HT-29 (cell line): Measurements from ENCODE around the gene CAND1. TPM values are rescaled to one million over a fixed set of nuclear protein-coding genes. Genes with fewer than 3 reads are reported as not detected.
"Not testable (repeated sequence)": the region's sequence is repeated elsewhere in the genome, so short reads cannot be mapped to it uniquely, and the experiment has no call there.

Source experiments
- DNase-seq: peaks from one replicate; pipeline ENCODE4 v3.0.0-alpha.2; 2015; ENCODE audit warnings: low spot score
- total RNA-seq: library from RNA; depleted of rRNA; stranded (reverse); fragments of >200 nt; shearing (Covaris generic); gene quantifications from 2 replicates; pipeline ENCODE4 v1.2.3, GENCODE V29; 2014

The CAND1 gene
- total RNA-seq, 1 experiment from 2014 or later, result 137 TPM

DNA sequence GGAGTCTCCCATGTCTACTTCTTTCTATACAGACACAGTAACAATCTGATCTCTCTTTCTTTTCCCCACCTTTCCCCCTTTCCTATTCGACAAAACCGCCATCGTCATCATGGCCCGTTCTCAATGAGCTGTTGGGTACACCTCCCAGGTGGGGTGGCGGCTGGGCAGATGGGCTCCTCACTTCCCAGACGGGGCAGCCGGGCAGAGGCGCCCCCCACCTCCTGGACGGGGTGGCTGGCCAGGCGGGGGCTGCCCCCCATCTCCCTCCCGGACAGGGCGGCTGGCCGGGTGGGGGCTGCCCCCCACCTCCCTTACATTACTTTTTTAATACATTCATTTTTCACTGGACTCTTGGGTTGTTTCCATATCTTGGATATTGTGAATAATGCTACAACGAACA lies 71.9 kb downstream of the CAND1 start:
- DNase-seq, result not testable (repeated sequence)

DNA sequence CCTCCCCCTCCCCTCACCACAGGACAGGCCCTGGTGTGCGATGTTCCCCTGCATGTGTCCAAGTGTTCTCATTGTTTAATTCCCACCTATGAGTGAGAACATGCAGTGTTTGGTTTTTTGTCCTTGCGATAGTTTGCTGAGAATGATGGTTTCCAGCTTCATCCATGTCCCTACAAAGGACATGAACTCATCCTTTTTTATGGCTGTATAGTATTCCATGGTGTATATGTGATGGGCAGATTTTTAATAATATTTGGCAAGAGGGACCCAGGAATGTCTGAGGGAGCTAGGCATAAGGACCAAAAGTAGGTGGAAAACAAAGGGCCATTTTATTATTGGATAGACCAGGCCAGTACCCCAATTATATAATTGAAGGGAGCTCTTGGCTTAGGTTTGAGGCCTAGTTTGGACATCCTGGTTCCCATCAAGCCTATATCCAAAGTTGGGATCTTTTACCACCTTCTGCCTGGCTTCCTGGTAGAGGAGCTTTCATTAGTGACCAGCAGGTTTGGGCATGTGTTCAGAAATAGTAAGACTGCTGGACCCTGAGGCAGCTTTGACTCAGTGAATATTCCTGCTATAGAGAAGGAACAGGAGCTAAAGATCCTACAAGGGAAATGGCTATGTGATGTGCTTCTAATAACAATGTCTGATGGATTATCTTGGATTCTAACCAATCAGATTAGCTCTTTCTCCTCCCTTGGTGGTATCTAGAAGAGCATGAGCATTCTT lies 76.0 kb downstream of the CAND1 start:
- no peak for DNase-seq

DNA sequence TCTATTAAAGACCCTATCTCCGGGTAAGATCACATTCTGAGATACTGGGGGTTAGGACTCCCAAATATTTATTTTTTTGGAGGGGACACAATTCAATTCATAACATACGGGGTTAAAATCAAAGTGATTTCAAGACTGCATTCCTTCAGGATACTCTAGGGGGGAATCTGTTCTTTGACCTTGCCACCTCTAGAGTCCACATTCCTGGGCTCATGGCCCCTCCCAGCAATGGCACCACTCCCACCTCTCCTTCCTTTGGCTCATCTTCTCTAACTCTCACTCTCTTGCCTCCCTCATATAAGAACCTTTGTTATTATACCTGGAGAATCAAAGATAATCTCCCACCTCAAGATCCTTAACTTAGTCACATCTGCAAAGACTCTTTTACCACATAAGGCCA lies 79.5 kb downstream of the CAND1 start:
- no peak for DNase-seq

DNA sequence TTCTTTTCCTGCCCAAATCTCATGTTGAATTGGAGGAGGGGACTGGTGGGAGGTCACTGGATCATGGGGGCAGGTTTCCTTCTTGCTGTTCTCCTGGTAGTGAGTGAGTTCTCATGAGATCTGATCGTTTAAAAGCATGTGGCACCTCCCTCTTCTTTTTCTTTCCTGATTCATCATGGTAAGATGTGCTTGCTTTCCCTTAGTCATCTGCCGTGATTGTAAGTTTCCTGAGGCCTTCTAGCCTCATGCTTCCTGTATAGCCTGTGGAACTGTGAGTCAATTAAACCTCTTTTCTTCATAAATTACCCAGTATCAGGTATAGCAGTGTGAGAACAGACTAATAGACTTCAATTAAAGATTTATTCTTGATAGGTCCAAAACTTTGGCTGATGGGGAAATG lies 83.5 kb downstream of the CAND1 start:
- DNase-seq, result no peak

DNA sequence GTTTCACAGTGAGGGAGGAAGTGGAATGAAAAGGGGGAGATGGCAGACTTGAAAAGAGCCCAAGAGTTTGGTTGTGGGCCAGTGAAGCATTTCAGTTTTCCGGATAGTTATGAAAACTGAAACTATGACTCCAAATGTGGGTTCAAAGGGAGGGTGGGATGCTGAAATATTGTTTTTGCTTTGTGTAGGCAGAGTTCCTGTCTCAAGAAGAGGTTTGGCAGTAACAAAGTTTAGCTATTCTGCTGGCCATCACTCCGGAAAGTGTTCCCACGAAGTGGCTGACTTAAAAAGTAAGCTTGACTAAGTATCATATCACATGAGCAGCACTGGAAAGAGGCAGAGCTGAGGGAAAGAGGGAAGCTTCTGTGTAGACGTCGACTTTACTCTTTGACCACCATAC lies 85.2 kb downstream of the CAND1 start:
- DNase-seq, result no peak

DNA sequence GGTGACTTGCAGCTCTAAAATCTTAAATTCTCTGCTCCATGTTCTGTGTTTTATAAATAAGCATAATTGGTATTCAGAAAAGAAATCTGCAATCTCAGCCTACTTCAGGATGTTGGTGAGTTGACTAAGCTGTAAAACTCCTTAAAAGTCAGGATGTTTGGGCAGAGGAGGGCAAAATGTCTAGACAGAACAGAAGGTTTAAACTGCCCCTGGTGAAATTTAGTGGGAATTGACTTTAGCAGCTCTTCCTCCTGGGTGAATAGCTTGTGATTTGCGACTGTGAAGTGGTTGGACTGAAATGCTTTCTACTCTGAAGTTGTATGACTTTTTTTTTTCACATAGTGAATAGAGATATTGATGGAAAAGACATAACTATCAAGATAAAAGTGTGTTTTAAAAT lies 85.8 kb downstream of the CAND1 start:
- no peak for DNase-seq

DNA sequence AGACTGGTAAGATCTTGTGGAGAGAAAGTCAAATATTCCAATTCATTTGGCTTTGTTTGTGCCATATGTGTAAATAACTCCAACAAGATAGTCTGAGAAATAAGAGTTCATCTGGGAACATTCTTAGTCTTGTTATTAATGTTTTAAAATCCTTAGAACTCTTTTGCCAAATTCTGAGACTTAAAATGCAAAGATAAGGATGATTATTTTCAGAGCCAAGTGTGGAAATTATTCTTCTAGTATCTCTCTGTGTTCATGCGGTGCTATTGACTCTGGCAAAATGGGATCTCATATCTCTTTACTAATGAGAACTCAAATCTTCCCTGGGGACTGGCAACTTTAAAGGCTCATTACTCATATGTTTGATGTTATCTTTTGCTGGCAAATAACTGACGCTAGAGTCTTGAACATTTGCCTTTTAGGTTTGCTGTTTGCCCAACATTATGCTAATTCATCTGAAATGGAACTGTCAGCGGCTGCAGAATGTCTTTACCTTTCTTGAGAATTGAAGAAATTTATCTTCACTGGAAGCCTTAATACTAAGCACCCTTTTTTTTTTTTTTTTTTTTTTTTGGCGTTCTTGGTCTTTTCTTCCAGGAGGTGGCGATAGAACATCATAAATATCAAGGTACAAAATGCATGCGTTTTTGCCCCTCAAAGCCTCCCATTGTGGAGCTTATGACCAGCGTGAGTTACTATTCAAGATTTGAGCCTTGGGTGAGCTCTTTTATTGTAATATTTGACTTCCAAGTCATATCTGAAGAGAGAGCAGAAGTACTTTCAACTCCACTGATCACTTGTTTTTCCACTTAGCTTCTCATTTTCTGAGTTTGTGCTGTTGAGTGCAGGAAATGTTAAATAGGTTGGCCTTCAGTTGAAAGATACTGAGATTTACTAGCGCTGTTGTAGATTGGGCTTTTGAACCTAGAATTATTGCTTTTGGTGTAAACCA lies 86.5 kb downstream of the CAND1 start:
- peak; percentile 58 for DNase-seq

DNA sequence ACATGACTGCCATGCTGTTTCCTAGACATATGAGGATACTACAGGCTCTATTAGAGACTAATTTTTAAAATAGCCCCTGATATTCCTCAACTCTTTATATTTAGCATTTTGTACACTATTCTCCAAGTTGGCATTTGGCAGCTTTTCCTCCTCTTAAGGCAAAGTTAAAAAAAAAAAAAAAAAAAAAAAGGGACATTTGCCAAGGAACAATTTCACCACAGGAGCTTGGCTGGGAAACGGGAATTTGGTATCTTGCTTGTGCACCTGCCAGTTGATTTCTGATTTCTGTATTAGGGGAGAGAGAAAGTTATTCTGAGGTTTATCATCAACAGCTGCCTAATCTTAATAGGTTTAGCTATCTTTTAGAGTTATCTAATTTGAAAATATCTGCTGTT lies 87.2 kb downstream of the CAND1 start:
- DNase-seq, result no peak

DNA sequence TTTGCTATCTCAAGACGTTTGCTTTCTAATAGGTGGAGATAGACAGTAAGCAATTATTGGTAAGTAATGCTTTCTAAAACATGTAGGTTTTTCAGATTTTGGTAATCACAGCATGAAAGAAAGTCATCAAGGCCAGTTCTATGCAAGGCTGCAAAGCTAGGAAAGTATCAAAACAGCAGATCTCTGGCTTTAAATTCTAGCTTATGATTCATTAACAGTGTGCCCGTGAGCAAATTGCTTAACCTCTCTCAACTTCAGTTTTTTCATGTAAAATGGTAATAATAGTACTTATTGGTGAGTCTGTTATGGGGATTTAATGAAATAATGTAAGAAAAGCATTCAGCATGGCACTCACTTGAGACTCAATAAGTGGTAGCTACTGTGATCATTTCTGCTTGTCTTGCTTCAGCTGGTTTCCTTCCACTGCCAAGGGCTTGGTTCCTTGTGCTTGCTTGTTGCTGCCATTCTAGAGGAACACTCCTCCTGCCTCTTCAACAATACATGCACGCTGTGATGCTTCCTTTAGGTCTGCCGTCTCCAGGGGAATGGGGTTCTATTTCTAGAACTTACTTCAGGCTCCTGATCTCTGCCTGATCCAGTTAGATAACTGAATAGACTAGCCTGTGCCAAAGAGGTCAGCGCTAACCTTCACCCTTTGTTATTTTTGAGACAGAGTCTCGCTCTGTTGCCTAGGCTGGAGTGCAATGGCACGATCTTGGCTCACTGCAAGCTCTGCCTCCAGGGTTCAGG lies 88.4 kb downstream of the CAND1 start:
- DNase-seq, result no peak

DNA sequence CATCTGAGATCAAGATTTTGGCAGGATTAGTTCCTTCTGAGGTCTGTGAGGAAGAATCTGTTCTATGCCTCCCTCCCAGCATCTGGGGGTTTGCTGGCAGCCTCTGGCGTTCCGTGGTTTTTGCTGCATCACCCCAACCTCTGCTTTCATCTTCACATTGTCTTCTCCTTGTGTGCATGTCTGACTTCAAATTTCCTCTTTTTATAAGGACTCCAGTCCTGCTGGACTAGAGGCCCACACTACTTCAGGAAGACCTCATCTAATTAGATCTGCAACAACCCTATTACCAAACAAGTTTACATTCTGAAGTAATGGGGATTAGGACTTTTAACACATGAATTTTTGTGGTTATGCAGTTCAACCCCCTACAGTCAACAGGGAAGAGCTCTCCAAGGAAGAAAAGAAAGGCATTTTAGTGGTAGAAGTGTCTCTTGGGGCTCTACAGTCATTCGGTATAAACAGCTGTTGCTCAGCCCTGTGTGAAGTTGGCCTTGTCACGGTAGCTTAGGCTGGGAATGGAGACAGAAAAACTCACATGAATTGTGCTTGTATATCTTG lies 89.7 kb downstream of the CAND1 start:
- DNase-seq, result no peak

DNA sequence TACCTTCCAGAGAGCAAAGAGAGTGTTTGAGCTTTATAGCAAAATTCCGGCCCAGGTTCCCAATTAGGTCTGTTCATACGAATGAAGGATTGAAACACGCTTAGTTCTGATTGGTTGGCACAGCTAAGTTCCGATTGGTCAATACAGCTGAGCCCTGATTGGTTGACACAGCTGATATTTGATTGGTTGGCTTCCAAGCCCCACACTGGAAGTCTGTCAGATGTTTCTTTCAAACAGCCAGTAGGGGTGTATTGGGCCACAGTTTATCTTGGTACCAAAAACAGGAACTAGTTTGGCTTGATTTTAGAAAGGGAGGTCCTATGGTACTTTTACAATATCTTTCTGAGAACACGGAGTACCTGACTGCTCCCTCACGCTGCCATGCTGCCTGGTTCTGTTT lies 93.4 kb downstream of the CAND1 start:
- no peak for DNase-seq

DNA sequence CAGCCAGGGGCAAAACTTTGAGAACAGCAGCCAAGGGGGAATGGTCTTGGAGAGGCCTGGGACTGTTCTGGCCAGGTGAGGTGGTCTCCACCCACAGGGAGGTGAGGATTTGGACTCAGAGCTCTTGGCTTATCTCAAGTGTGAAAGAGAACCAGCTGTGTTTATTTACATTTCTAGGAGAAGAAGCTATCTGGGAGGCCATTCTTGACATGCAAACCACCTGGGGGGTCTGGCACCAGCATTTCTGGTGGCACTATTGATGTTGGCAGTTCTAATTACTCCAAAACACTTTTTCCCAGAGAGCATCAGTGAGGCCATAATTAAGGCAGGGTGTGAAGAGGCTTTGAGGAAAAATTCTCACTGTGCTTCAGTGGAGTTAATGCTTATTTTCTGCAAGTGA lies 95.1 kb downstream of the CAND1 start:
- DNase-seq, result no peak

DNA sequence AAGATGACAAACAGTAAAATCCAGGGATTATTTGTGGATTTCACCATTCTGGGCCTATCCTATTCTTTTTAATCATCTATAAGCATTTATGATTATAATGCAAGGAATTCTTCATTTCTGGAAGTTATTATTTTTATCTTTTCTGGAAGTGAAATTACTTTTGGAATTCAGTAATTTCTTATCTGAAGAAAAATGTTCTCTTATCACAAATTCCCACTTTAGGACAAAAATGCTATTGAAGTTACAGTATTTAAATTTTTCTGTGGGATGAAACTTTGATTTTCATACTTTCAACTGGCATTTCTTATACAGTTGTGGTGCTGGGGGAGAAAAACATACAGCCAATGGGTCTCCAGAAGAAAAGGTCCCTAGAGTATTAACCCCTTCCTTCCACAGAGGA lies 96.0 kb downstream of the CAND1 start:
- DNase-seq, result no peak

DNA sequence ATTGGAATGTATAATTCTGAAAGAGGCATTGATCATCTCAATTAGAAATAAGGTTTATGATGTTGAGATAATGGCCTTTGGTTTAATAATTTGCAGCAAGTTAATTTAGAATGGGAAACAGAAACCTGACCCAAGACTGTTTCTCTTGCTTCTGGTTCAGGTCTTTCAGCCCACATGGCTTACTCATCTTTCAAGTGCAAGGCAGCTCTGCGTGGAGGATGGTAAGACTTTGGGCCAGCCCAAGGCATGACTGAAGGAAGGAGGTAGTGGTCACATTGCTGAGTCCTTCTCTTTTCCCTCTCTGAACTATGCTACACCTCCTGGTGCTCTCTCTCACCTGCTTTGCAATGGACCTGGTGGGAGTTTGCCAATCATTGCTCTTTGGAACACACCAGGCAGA lies 98.7 kb downstream of the CAND1 start:
- no peak for DNase-seq
